Thymus (tissue), 11 donors: ENCODE results near the gene UBE2B. TPM values are rescaled to one million over a fixed set of nuclear protein-coding genes. Genes with fewer than 3 reads are reported as not detected.
A peak's percentile ranks its signal among the peaks of the same experiment; 100 is the strongest.

ENCODE experiments used
- DNase-seq, 9 donors: peaks; one replicate each; pipeline ENCODE4 v3.0.0-alpha.2; 2013; ENCODE audit warnings: low spot score in 9 of 9, low read depth in 6 of 9, missing footprints in 1 of 9
- H3K27ac ChIP-seq, 2 donors: one replicate each; pipeline ENCODE4 v1.5.1; 2013; ENCODE audit warnings: control low read depth in 1 of 2, low read depth in 1 of 2, low read length in 1 of 2, mild to moderate bottlenecking in 1 of 2, moderate library complexity in 1 of 2
- H3K27me3 ChIP-seq, 2 donors: one replicate each; pipeline ENCODE4 v1.5.1; 2013; ENCODE audit warnings: low read length in 1 of 2; ENCODE audit not compliant: control insufficient read depth in 2 of 2, insufficient read depth in 1 of 2
- H3K36me3 ChIP-seq, 2 donors: one replicate each; pipeline ENCODE4 v1.5.1; 2013; ENCODE audit warnings: low read length in 1 of 2, mild to moderate bottlenecking in 1 of 2, moderate library complexity in 1 of 2; ENCODE audit not compliant: control insufficient read depth in 2 of 2, insufficient read depth in 2 of 2
- H3K4me1 ChIP-seq, 2 donors: one replicate each; pipeline ENCODE4 v1.5.1; 2013; ENCODE audit warnings: low read length in 2 of 2; ENCODE audit not compliant: control insufficient read depth in 2 of 2, insufficient read depth in 2 of 2
- H3K4me3 ChIP-seq, 2 donors: one replicate each; pipeline ENCODE4 v1.5.1; 2013; ENCODE audit warnings: low read length in 2 of 2, control low read depth in 1 of 2, mild to moderate bottlenecking in 1 of 2
- H3K9me3 ChIP-seq, 2 donors: one replicate each; pipeline ENCODE4 v1.5.1; 2013; ENCODE audit warnings: low read length in 1 of 2, mild to moderate bottlenecking in 1 of 2; ENCODE audit not compliant: control insufficient read depth in 2 of 2, insufficient read depth in 1 of 2
- WGBS: extraction: QIAGEN DNeasy Blood & Tissue Kit; methylation state at CpG from one replicate; pipeline ENCODE4 v1.1.7; 2013; 5-methylcytosine and 5-hydroxymethylcytosine counted together
- polyA plus RNA-seq: library from polyadenylated mRNA; stranded (reverse); fragments of 200-250 nt; gene quantifications from one replicate; pipeline ENCODE4 v1.2.3, GENCODE V29; 2013
- total RNA-seq: library from RNA; stranded (reverse); fragments of 120-200 nt; gene quantifications from one replicate; pipeline ENCODE4 v1.2.4, GENCODE V29; 2013
- donor health status: healthy.

Gene UBE2B
- total and polyA plus RNA-seq, 2 donors = 20.1 to 238 TPM

DNA sequence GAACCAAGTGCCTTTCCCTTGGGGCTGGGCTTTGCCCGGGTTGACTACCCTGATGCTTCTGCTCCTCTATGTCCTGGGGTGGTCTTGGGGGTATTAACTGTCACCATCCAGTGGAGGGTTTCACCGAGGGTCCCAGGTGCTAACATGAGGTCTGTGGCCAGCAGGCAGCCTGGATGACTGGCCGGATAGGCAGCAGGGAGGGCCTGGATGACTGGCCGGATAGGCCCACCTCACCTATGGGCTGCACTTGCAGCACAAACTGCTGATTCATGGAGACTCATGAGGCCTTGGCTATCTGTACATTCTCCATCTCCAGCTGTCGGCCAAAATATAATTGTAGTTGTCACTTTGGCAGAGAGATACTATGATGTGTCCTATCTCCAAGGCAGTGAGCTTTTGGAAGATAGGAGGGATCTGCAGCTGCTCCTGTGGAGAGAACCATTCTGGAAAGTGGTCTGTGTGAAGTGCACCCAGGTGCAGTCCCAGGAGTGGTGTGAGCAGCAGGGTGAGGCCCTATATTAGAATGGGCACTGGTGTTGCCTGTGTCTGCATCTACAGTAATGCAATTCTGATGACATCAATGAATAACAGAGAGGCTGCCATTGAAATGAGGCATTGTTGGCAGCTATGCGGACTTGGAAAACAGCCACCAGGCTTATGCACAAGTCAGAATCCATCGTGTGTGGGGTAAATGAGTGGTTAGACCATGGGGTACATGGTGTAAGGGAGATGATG, 66.6 kb downstream of the UBE2B start:
- WGBS = 87% methylated on average over 7 of the region's 7 CpGs
- no peaks in the 10 kb centered on the region for H3K36me3 ChIP-seq
- no peak overlapping the region for H3K4me3 ChIP-seq
- no peak overlapping the region for H3K27ac ChIP-seq
- DNase-seq = no peak
- peaks cover 2 to 17% of the 10 kb centered on the region in 2 donors for H3K4me1 ChIP-seq
- no peaks in the 10 kb centered on the region for H3K27me3 ChIP-seq
- H3K9me3 ChIP-seq = no peaks in the 10 kb centered on the region

DNA sequence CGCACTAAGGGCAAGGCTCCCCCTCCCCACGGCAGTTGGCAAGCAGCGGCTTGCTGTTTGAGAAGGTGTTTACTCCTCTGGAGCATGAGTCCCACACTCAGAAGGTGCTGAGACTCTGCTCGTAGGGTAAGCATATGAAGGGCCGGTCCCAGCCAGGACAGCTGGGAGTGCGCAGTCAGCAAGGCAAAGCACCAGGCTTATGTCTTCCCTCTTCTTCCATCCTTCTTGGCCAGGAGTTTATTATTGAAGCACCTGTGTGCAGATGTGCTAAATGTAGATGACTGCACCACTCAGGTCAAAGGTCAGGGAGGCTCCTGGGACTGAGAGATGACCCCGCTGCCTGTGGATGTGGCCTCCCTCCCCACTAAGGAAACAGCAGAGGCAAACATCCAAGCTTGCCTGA, 67.4 kb downstream of the UBE2B start:
- Histone ChIP-seq H3K27ac (no peak overlapping the region), H3K9me3 (no peaks in the 10 kb centered on the region), H3K27me3 (no peaks in the 10 kb centered on the region), H3K4me3 (no peak overlapping the region), H3K4me1 (peaks cover 2 to 17% of the 10 kb centered on the region in 2 donors), H3K36me3 (no peaks in the 10 kb centered on the region)
- no peak for DNase-seq
- 97% methylated on average over 7 of the region's 7 CpGs for WGBS

DNA sequence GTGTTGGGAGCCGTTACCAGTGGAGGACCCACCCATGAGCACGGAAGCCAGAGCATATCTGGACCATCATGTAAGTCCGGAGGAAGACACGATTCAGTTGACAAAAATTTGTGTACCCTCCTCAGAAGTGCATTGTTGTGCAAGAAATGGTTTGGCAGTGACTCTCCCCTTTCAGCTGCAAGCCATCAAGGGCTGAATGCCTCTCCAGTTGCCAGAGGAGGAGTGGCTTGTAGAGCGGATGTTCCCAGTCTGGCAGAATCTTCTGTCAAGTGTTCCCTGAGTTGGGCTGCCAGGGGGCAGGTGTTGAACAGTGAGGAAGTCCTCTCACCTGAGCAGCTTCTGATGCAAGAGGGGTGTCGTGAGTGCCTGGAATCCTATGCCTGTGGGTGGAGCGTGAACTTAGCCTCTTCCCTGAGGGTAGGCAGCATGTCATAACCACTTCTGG, 67.9 kb downstream of the UBE2B start:
- peak in 1 of 9 donors; percentile 21 for DNase-seq
- H3K4me3 ChIP-seq = no peak overlapping the region
- no peaks in the 10 kb centered on the region for H3K36me3 ChIP-seq
- H3K27ac ChIP-seq = peak overlapping the region in 1 of 2 donors; percentile 25
- no peaks in the 10 kb centered on the region for H3K27me3 ChIP-seq
- 92% methylated on average over 7 of the region's 7 CpGs for WGBS
- no peaks in the 10 kb centered on the region for H3K9me3 ChIP-seq
- H3K4me1 ChIP-seq = peaks cover 2 to 17% of the 10 kb centered on the region in 2 donors

DNA sequence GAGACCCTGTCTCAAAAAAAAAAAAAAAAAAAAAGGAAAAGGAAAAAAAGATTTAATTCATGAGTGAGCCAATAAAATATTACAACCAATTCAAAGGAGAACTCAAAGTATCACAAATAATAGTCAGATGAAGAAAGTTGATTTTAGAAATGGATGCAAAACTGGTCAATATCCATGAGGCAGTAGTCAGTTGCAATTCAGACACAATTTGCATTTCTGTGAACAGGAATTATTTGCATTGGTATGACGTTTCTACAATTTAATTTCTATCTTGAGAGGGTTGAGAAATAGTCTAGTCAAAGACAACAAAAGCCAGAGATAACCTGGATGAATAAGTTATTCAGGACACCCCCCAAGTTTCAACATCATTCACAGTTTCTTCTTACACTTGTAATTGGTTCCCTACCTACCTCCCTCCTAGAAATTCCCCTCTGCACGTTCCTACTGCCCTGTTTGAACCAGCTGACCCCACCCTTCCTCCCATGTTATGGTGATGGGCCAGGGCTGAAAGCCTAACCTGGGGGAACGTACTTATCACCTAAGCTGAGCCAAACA, 68.9 kb downstream of the UBE2B start:
- Histone ChIP-seq H3K4me1 (peaks cover 2 to 17% of the 10 kb centered on the region in 2 donors), H3K27me3 (no peaks in the 10 kb centered on the region), H3K4me3 (no peak overlapping the region), H3K36me3 (no peaks in the 10 kb centered on the region), H3K27ac (no peak overlapping the region), H3K9me3 (no peaks in the 10 kb centered on the region)
- WGBS = 90% methylated on average over 3 of the region's 3 CpGs
- no peak for DNase-seq

Other genes starting within 250 kb of the UBE2B start
- 332 TPM for gene SKP1, start 194.6 kb upstream of the UBE2B start, total RNA-seq
- gene SKP1, start 194.6 kb upstream of the UBE2B start, polyA plus RNA-seq = 387 TPM
- 88.6 TPM for gene PPP2CA, start 145.5 kb upstream of the UBE2B start, total RNA-seq
- 62.9 TPM for gene PPP2CA, start 145.5 kb upstream of the UBE2B start, polyA plus RNA-seq
- gene CDKL3, start 4.4 kb upstream of the UBE2B start, total RNA-seq = 2.7 TPM
- 7.1 TPM for gene CDKL3, start 4.4 kb upstream of the UBE2B start, polyA plus RNA-seq
- gene CDKN2AIPNL, start 40.3 kb downstream of the UBE2B start, total RNA-seq = 36.5 TPM
- gene CDKN2AIPNL, start 40.3 kb downstream of the UBE2B start, polyA plus RNA-seq = 42.1 TPM
- 11.8 TPM for gene JADE2, start 154.1 kb downstream of the UBE2B start, total RNA-seq
- gene JADE2, start 154.1 kb downstream of the UBE2B start, polyA plus RNA-seq = 14.1 TPM